ENCODE results near the gene ARRDC1. TPM values are rescaled to one million over a fixed set of nuclear protein-coding genes. Genes with fewer than 3 reads are reported as not detected.

The ARRDC1 gene
- total RNA-seq, 1 experiment from 2014 or later: 86.4 TPM

- no peak for DNase-seq
- no peaks in the 10 kb centered on the region for H3K27me3 Mint-ChIP-seq (ENCODE audit: unreplicated experiment)
- intact Hi-C loops (cut with micrococcal nuclease; ENCODE audit: unreplicated experiment): no loop called here
- CTCF ChIA-PET: no interaction called here
- no peak overlapping the region for H3K27ac Mint-ChIP-seq (ENCODE audit: unreplicated experiment)
- H3K4me1 Mint-ChIP-seq (ENCODE audit: low read depth, unreplicated experiment): peaks cover 8% of the 10 kb centered on the region
- TF ChIP-seq, protein P1, sequence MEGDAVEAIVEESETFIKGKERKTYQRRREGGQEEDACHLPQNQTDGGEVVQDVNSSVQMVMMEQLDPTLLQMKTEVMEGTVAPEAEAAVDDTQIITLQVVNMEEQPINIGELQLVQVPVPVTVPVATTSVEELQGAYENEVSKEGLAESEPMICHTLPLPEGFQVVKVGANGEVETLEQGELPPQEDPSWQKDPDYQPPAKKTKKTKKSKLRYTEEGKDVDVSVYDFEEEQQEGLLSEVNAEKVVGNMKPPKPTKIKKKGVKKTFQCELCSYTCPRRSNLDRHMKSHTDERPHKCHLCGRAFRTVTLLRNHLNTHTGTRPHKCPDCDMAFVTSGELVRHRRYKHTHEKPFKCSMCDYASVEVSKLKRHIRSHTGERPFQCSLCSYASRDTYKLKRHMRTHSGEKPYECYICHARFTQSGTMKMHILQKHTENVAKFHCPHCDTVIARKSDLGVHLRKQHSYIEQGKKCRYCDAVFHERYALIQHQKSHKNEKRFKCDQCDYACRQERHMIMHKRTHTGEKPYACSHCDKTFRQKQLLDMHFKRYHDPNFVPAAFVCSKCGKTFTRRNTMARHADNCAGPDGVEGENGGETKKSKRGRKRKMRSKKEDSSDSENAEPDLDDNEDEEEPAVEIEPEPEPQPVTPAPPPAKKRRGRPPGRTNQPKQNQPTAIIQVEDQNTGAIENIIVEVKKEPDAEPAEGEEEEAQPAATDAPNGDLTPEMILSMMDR (IDR thresholded peaks at IDR 0.05; ENCODE audit: unreplicated experiment): no peak
- no peaks in the 10 kb centered on the region for H3K9me3 Mint-ChIP-seq (ENCODE audit: low read depth, unreplicated experiment)
- no TSS peak for BruUV-seq (replicated peaks)
- H3K36me3 Mint-ChIP-seq (ENCODE audit: insufficient read depth, unreplicated experiment): peaks cover 10% of the 10 kb centered on the region
- no peak overlapping the region for H3K4me3 Mint-ChIP-seq (ENCODE audit: low read depth, unreplicated experiment)
Observed at GRCh38 chr9:137642118-137642601, 36.7 kb downstream of the ARRDC1 start.

GRCh38 chr9:137642892-137643291, 37.4 kb downstream of the ARRDC1 start:
- Mint-ChIP-seq H3K27ac (ENCODE audit: unreplicated experiment) (no peak overlapping the region), H3K4me3 (ENCODE audit: low read depth, unreplicated experiment) (no peak overlapping the region)

GRCh38 chr9:137643921-137644320, 38.4 kb downstream of the ARRDC1 start:
- Mint-ChIP-seq H3K27me3 (ENCODE audit: unreplicated experiment) (no peaks in the 10 kb centered on the region), H3K4me1 (ENCODE audit: low read depth, unreplicated experiment) (peaks cover 8% of the 10 kb centered on the region), H3K9me3 (ENCODE audit: low read depth, unreplicated experiment) (no peaks in the 10 kb centered on the region), H3K36me3 (ENCODE audit: insufficient read depth, unreplicated experiment) (peaks cover 17% of the 10 kb centered on the region), H3K4me3 (ENCODE audit: low read depth, unreplicated experiment) (no peak overlapping the region), H3K27ac (ENCODE audit: unreplicated experiment) (no peak overlapping the region)
- DNase-seq: no peak
- BruUV-seq (replicated peaks): no TSS peak
- TF ChIP-seq, protein P1 (IDR thresholded peaks at IDR 0.05; ENCODE audit: unreplicated experiment): no peak
- intact Hi-C loops (cut with micrococcal nuclease; ENCODE audit: unreplicated experiment): no loop called here
- CTCF ChIA-PET: interaction anchor here (0.7 kb wide), 1 partner anchor 59 kb away, joined by 6 read pairs; no protein-coding TSS in a partner anchor

More at GRCh38 chr9:137642892-137643291, 37.4 kb downstream of the ARRDC1 start:
- BruUV-seq (replicated peaks): no TSS peak
- TF ChIP-seq, protein P1 (IDR thresholded peaks at IDR 0.05; ENCODE audit: unreplicated experiment): no peak
- no peak for DNase-seq
- Mint-ChIP-seq H3K36me3 (ENCODE audit: insufficient read depth, unreplicated experiment) (peaks cover 16% of the 10 kb centered on the region), H3K4me1 (ENCODE audit: low read depth, unreplicated experiment) (peaks cover 8% of the 10 kb centered on the region), H3K27me3 (ENCODE audit: unreplicated experiment) (no peaks in the 10 kb centered on the region), H3K9me3 (ENCODE audit: low read depth, unreplicated experiment) (no peaks in the 10 kb centered on the region)
- intact Hi-C loops (cut with micrococcal nuclease; ENCODE audit: unreplicated experiment): no loop called here
- CTCF ChIA-PET: no interaction called here

GRCh38 chr9:137645211-137645610, 39.7 kb downstream of the ARRDC1 start:
- CTCF ChIA-PET: no interaction called here
- TF ChIP-seq, protein P1 (IDR thresholded peaks at IDR 0.05; ENCODE audit: unreplicated experiment): no peak
- intact Hi-C loops (cut with micrococcal nuclease; ENCODE audit: unreplicated experiment): no loop called here
- DNase-seq: no peak
- no peak overlapping the region for H3K4me3 Mint-ChIP-seq (ENCODE audit: low read depth, unreplicated experiment)
- H3K27me3 Mint-ChIP-seq (ENCODE audit: unreplicated experiment): no peaks in the 10 kb centered on the region
- H3K4me1 Mint-ChIP-seq (ENCODE audit: low read depth, unreplicated experiment): no peaks in the 10 kb centered on the region
- H3K27ac Mint-ChIP-seq (ENCODE audit: unreplicated experiment): no peak overlapping the region
- H3K36me3 Mint-ChIP-seq (ENCODE audit: insufficient read depth, unreplicated experiment): peaks cover 17% of the 10 kb centered on the region
- no peaks in the 10 kb centered on the region for H3K9me3 Mint-ChIP-seq (ENCODE audit: low read depth, unreplicated experiment)
- BruUV-seq (replicated peaks): no TSS peak

Data from Calu3 (cell line).